ENCODE data around the gene SYT1. TPM values are rescaled to one million over a fixed set of nuclear protein-coding genes. Genes with fewer than 3 reads are reported as not detected.

The SYT1 gene
- total RNA-seq, 4 donors from 2014 or later: 4.1 to 10.0 (median 6.7) TPM

- intact Hi-C loops (cut with DNase I): no loop called here
- TF ChIP-seq CTCF (IDR thresholded peaks at IDR 0.05) (no peak), POLR2AphosphoS5 (IDR thresholded peaks at IDR 0.05) (no peak), EP300 (IDR thresholded peaks at IDR 0.05) (no peak), POLR2A (IDR thresholded peaks at IDR 0.05; ENCODE audit: low read depth) (no peak)
- Histone ChIP-seq H3K4me1 (peaks cover 0 to 2% (median 0%) of the 10 kb centered on the region in 4 donors), H3K36me3 (no peaks in the 10 kb centered on the region), H3K9me3 (no peaks in the 10 kb centered on the region), H3K27ac (replicated peaks in 1 of 4) (no peak overlapping the region), H3K27me3 (no peaks in the 10 kb centered on the region), H3K4me3 (no peak overlapping the region)
- WGBS: 91% methylated on average over 2 of the region's 2 CpGs
- DNase-seq (ENCODE audit: extremely low spot score): no peak
Observed at GRCh38 chr12:79380402-79380801, 515.8 kb downstream of the SYT1 start.

- intact Hi-C loops (cut with DNase I): no loop called here
- WGBS: 66% methylated on average over 11 of the region's 11 CpGs
- Histone ChIP-seq H3K36me3 (no peaks in the 10 kb centered on the region), H3K27me3 (no peaks in the 10 kb centered on the region), H3K4me1 (peaks cover 0 to 2% (median 0%) of the 10 kb centered on the region in 4 donors), H3K27ac (replicated peaks in 1 of 4) (no peak overlapping the region), H3K9me3 (no peaks in the 10 kb centered on the region), H3K4me3 (no peak overlapping the region)
- no peak for TF ChIP-seq CTCF (IDR thresholded peaks at IDR 0.05)
- TF ChIP-seq POLR2A (IDR thresholded peaks at IDR 0.05; ENCODE audit: low read depth): no peak
- TF ChIP-seq POLR2AphosphoS5 (IDR thresholded peaks at IDR 0.05): no peak
- no peak for TF ChIP-seq EP300 (IDR thresholded peaks at IDR 0.05)
- no peak for DNase-seq (ENCODE audit: extremely low spot score)
Observed at GRCh38 chr12:79381248-79382208, 517.0 kb downstream of the SYT1 start.

- H3K27ac ChIP-seq (replicated peaks in 1 of 4): no peak overlapping the region
- WGBS: 72% methylated on average over 4 of the region's 4 CpGs
- H3K27me3 ChIP-seq: no peaks in the 10 kb centered on the region
- DNase-seq (ENCODE audit: extremely low spot score): no peak
- no peak overlapping the region for H3K4me3 ChIP-seq
- intact Hi-C loops (cut with DNase I): no loop called here
- no peaks in the 10 kb centered on the region for H3K36me3 ChIP-seq
- no peaks in the 10 kb centered on the region for H3K9me3 ChIP-seq
- no peaks in the 10 kb centered on the region for H3K4me1 ChIP-seq
- no peak for TF ChIP-seq POLR2A (IDR thresholded peaks at IDR 0.05; ENCODE audit: low read depth)
- no peak for TF ChIP-seq CTCF (IDR thresholded peaks at IDR 0.05)
- no peak for TF ChIP-seq EP300 (IDR thresholded peaks at IDR 0.05)
- TF ChIP-seq POLR2AphosphoS5 (IDR thresholded peaks at IDR 0.05): no peak
Observed at GRCh38 chr12:79384551-79384950, 520.0 kb downstream of the SYT1 start.

DNA sequence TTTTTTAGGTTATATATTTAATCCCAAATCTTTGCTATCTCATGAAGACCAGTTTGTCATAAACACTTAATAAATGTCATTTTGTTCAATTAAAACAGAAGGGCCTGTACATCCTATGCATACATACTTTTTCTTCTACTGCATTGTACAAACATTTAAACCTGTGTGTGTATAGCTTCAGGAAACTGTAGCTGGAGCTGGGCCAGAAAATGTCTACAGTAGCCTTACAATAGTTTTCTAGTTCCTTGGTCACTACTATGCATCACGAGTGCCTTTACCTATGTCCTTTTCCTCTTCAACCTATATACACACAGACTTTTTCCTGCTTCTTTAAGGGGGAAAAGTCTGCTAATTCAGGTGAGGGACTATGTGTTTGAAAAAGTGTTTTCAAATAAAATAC is 523.4 kb downstream of the SYT1 start:
- intact Hi-C loops (cut with DNase I): no loop called here

More for the DNA sequence above, 523.4 kb downstream of the SYT1 start:
- TF ChIP-seq EP300 (IDR thresholded peaks at IDR 0.05) (no peak), POLR2A (IDR thresholded peaks at IDR 0.05; ENCODE audit: low read depth) (no peak), POLR2AphosphoS5 (IDR thresholded peaks at IDR 0.05) (no peak), CTCF (IDR thresholded peaks at IDR 0.05) (no peak)
- 73% methylated on average over 1 of the region's 1 CpG for WGBS
- no peak for DNase-seq (ENCODE audit: extremely low spot score)
- H3K36me3 ChIP-seq: no peaks in the 10 kb centered on the region
- H3K9me3 ChIP-seq: no peaks in the 10 kb centered on the region
- H3K27me3 ChIP-seq: no peaks in the 10 kb centered on the region
- H3K4me3 ChIP-seq: no peak overlapping the region
- H3K4me1 ChIP-seq: no peaks in the 10 kb centered on the region
- H3K27ac ChIP-seq (replicated peaks in 1 of 4): no peak overlapping the region
